ENCODE results near the gene SORCS2.

SORCS2 gene

GRCh38 chr4:7278071-7278765, 85.9 kb downstream of the SORCS2 start:
- no peak for TF ChIP-seq ZNF211 (tag by site-specific recombination; IDR thresholded peaks at IDR 0.05; ENCODE audit: low read depth)
- no peak for TF ChIP-seq MZF1 (tag by site-specific recombination; IDR thresholded peaks at IDR 0.05; ENCODE audit: borderline replicate concordance)
- TF ChIP-seq ZNF302 (tag by site-specific recombination; IDR thresholded peaks at IDR 0.05; ENCODE audit: low read depth): no peak
- no peak for TF ChIP-seq ZNF777 (tag by site-specific recombination; IDR thresholded peaks at IDR 0.05; ENCODE audit: borderline replicate concordance)
- no peak for TF ChIP-seq SCRT2 (tag by site-specific recombination; IDR thresholded peaks at IDR 0.05)
- TF ChIP-seq ZNF843 (tag by site-specific recombination; IDR thresholded peaks at IDR 0.05): no peak
- no peak for TF ChIP-seq ZNF132 (tag by site-specific recombination; IDR thresholded peaks at IDR 0.05; ENCODE audit: borderline replicate concordance)
- no peak for TF ChIP-seq ZNF280C (tag by site-specific recombination; IDR thresholded peaks at IDR 0.05)
- TF ChIP-seq ZNF292 (tag by site-specific recombination; IDR thresholded peaks at IDR 0.05; ENCODE audit: borderline replicate concordance, low read depth): no peak
- no peak for TF ChIP-seq HOXD13 (CRISPR knock-in tag; IDR thresholded peaks at IDR 0.05; ENCODE audit: borderline replicate concordance)
- TF ChIP-seq ZNF549 (tag by site-specific recombination; IDR thresholded peaks at IDR 0.05): no peak
- no peak for TF ChIP-seq ZNF704 (tag by site-specific recombination; IDR thresholded peaks at IDR 0.05)
- TF ChIP-seq ZNF394 (tag by site-specific recombination; IDR thresholded peaks at IDR 0.05; ENCODE audit: borderline replicate concordance): no peak
- TF ChIP-seq ZNF664 (tag by site-specific recombination; IDR thresholded peaks at IDR 0.05): no peak
- H3K9me3 ChIP-seq (ENCODE audit: control insufficient read depth, insufficient read depth, low read depth, low read length): no peaks in the 10 kb centered on the region
- no peaks in the 10 kb centered on the region for H3K36me3 ChIP-seq (ENCODE audit: control insufficient read depth in 2 of 2, insufficient read depth in 1 of 2, low read length in 2 of 2)
- no peaks in the 10 kb centered on the region for H3K4me1 ChIP-seq (ENCODE audit: control insufficient read depth, insufficient read depth, low read length)
- ChIA-PET CTCF (no interaction called here), POLR2A (no interaction called here)
- no peak overlapping the region for H3K4me3 ChIP-seq (ENCODE audit: low read depth, low read length)
- no peak overlapping the region for H3K27ac ChIP-seq (ENCODE audit: extremely low read depth, low read depth, low read length)

- ChIA-PET CTCF (no interaction called here), POLR2A (no interaction called here)
Observed at GRCh38 chr4:7278981-7279380, 86.6 kb downstream of the SORCS2 start.

More at GRCh38 chr4:7278981-7279380, 86.6 kb downstream of the SORCS2 start:
- TF ChIP-seq ZNF112 (tag by site-specific recombination; IDR thresholded peaks at IDR 0.05): no peak
- TF ChIP-seq ZNF843 (tag by site-specific recombination; IDR thresholded peaks at IDR 0.05): no peak
- TF ChIP-seq ZNF558 (tag by site-specific recombination; IDR thresholded peaks at IDR 0.05): no peak
- TF ChIP-seq SETDB1 (IDR thresholded peaks at IDR 0.05; ENCODE audit: insufficient read length, low read length): no peak
- TF ChIP-seq MEIS1 (CRISPR knock-in tag; IDR thresholded peaks at IDR 0.05; ENCODE audit: borderline replicate concordance): no peak
- no peak for TF ChIP-seq ZNF510 (tag by site-specific recombination; IDR thresholded peaks at IDR 0.05; ENCODE audit: insufficient replicate concordance)
- TF ChIP-seq ZSCAN4 (tag by site-specific recombination; IDR thresholded peaks at IDR 0.05): no peak
- TF ChIP-seq ZNF350 (tag by site-specific recombination; IDR thresholded peaks at IDR 0.05): no peak
- no peak for TF ChIP-seq TRIM28 (IDR thresholded peaks at IDR 0.05; ENCODE audit: borderline replicate concordance, low read length)
- TF ChIP-seq REPIN1 (tag by site-specific recombination; IDR thresholded peaks at IDR 0.05; ENCODE audit: low read depth): no peak
- H3K27ac ChIP-seq (ENCODE audit: extremely low read depth, low read depth, low read length): no peak overlapping the region
- H3K9me3 ChIP-seq (ENCODE audit: control insufficient read depth, insufficient read depth, low read depth, low read length): no peaks in the 10 kb centered on the region
- no peak overlapping the region for H3K4me3 ChIP-seq (ENCODE audit: low read depth, low read length)
- no peaks in the 10 kb centered on the region for H3K4me1 ChIP-seq (ENCODE audit: control insufficient read depth, insufficient read depth, low read length)
- no peaks in the 10 kb centered on the region for H3K36me3 ChIP-seq (ENCODE audit: control insufficient read depth in 2 of 2, insufficient read depth in 1 of 2, low read length in 2 of 2)

Measured in HEK293 (cell line).